GM18505 (cell line): ENCODE measurements around the gene MAP7.

Source experiments
- ATAC-seq: cut with Tn5 transposase; IDR thresholded peaks from one replicate; pipeline ENCODE4 v1.9.1; 2021; ENCODE audit not compliant: unreplicated experiment
- POLR2A ChIP-seq: IDR thresholded peaks from 4 replicates; pipeline ENCODE4 v1.6.1; 2011; ENCODE audit warnings: borderline replicate concordance; ENCODE audit not compliant: insufficient read depth, insufficient read length; ENCODE audit errors: extremely low read depth

Gene MAP7

GRCh38 chr6:136550045-136550329 lies 235 bp downstream of the MAP7 start:
- TF ChIP-seq POLR2A = no peak
- peak; percentile 72 for ATAC-seq

GRCh38 chr6:136549300-136550044 lies 750 bp downstream of the MAP7 start:
- no peak for ATAC-seq
- TF ChIP-seq POLR2A = no peak

GRCh38 chr6:136548582-136549299 lies 1.5 kb downstream of the MAP7 start:
- no peak for ATAC-seq
- TF ChIP-seq POLR2A = no peak

- no peak for ATAC-seq
Measured at GRCh38 chr6:136547871-136548270, 2.4 kb downstream of the MAP7 start.

GRCh38 chr6:136547336-136547735 lies 2.9 kb downstream of the MAP7 start:
- ATAC-seq = no peak
- TF ChIP-seq POLR2A = no peak

More at GRCh38 chr6:136547871-136548270, 2.4 kb downstream of the MAP7 start:
- TF ChIP-seq POLR2A = no peak

- ATAC-seq = no peak
- TF ChIP-seq POLR2A = no peak
Measured at GRCh38 chr6:136546331-136546730, 3.9 kb downstream of the MAP7 start.

- no peak for ATAC-seq
- TF ChIP-seq POLR2A = no peak
Measured at GRCh38 chr6:136544326-136544725, 5.9 kb downstream of the MAP7 start.

GRCh38 chr6:136541395-136541794 lies 8.8 kb downstream of the MAP7 start:
- no peak for ATAC-seq

GRCh38 chr6:136539967-136540652 lies 10.1 kb downstream of the MAP7 start:
- no peak for TF ChIP-seq POLR2A
- ATAC-seq = no peak

More at GRCh38 chr6:136541395-136541794, 8.8 kb downstream of the MAP7 start:
- TF ChIP-seq POLR2A = no peak

- TF ChIP-seq POLR2A = no peak
- no peak for ATAC-seq
Measured at GRCh38 chr6:136538836-136539235, 11.4 kb downstream of the MAP7 start.

GRCh38 chr6:136535880-136536650 lies 14.2 kb downstream of the MAP7 start:
- ATAC-seq = no peak
- no peak for TF ChIP-seq POLR2A

GRCh38 chr6:136535017-136535765 lies 15.0 kb downstream of the MAP7 start:
- no peak for TF ChIP-seq POLR2A
- ATAC-seq = no peak

GRCh38 chr6:136534268-136534667 lies 16.0 kb downstream of the MAP7 start:
- ATAC-seq = no peak

GRCh38 chr6:136533487-136533886 lies 16.7 kb downstream of the MAP7 start:
- TF ChIP-seq POLR2A = no peak
- ATAC-seq = no peak

More at GRCh38 chr6:136534268-136534667, 16.0 kb downstream of the MAP7 start:
- no peak for TF ChIP-seq POLR2A
